Transverse colon (tissue), 4 donors: ENCODE measurements around the gene SLC39A5. TPM values are rescaled to one million over a fixed set of nuclear protein-coding genes. Genes with fewer than 3 reads are reported as not detected.
A peak's percentile ranks its signal among the peaks of the same experiment; 100 is the strongest.

Experiments
- DNase-seq: peaks from one replicate; pipeline ENCODE4 v3.0.0-alpha.2; 2019
- H3K27ac ChIP-seq, 4 donors: fragments of 200-600 bp; sonication (generic); 2 replicates each; pipeline ENCODE4 v1.5.1; 2016 to 2018; ENCODE audit warnings: inconsistent platforms in 4 of 4
- H3K27me3 ChIP-seq: fragments of 200-600 bp; sonication (generic); 2 replicates; pipeline ENCODE4 v1.5.1; 2017; ENCODE audit warnings: inconsistent platforms
- H3K36me3 ChIP-seq, 4 donors: fragments of 200-600 bp; sonication (generic); 2 replicates each; pipeline ENCODE4 v1.5.1; 2017 to 2019; ENCODE audit warnings: inconsistent platforms in 4 of 4
- H3K4me1 ChIP-seq, 4 donors: fragments of 200-600 bp; sonication (generic); 2 replicates each; pipeline ENCODE4 v1.5.1; 2017 to 2020; ENCODE audit warnings: inconsistent platforms in 4 of 4
- H3K4me3 ChIP-seq, 4 donors: fragments of 200-600 bp; sonication (generic); 1 replicate in 1 of 4; 2 replicates in 3 of 4; pipeline versions ENCODE4 v1.5.1 to v1.6.1; 2017 to 2019; ENCODE audit warnings: inconsistent platforms in 4 of 4
- H3K9me3 ChIP-seq, 2 donors: fragments of 200-600 bp; sonication (generic); 2 replicates each; pipeline ENCODE4 v1.5.1; 2017 to 2019; ENCODE audit warnings: inconsistent platforms in 2 of 2
- CTCF ChIP-seq, 5 experiments: fragments of 200-600 bp in 3 of 5; fragments of 450-650 bp in 2 of 5; sonication (generic) in 3 of 5; IDR thresholded peaks; 1 replicate in 2 of 5; 2 replicates in 3 of 5; pipeline ENCODE4 v1.5.1; 2016 to 2017; ENCODE audit warnings: antibody characterized with exemption in 5 of 5, inconsistent platforms in 3 of 5, mild to moderate bottlenecking in 2 of 5, moderate library complexity in 1 of 5
- EP300 ChIP-seq: sonication (generic); formaldehyde crosslinking; IDR thresholded peaks from one replicate; pipeline ENCODE4 v1.6.1; 2017; ENCODE audit warnings: antibody characterized with exemption, low read depth
- POLR2A ChIP-seq: fragments of 450-650 bp; IDR thresholded peaks from one replicate; pipeline ENCODE4 v1.6.1; 2016; ENCODE audit warnings: antibody characterized with exemption, mild to moderate bottlenecking, moderate library complexity
- POLR2AphosphoS5 ChIP-seq, 3 donors: sonication (generic); formaldehyde crosslinking; IDR thresholded peaks; one replicate each; pipeline ENCODE4 v1.6.1; 2016; ENCODE audit warnings: antibody characterized with exemption in 3 of 3
- WGBS, 2 donors: methylation state at CpG; one replicate each; pipeline ENCODE4 v1.1.5; 2018; ENCODE audit warnings: low coverage in 1 of 2; 5-methylcytosine and 5-hydroxymethylcytosine counted together
- in situ Hi-C, 4 donors: fragments of 200-750 bp; cut with MboI; loops; one replicate each; pipeline versions ENCODE4 v1.15.0 to v1.15.1; 2017; ENCODE audit warnings: low sequenced_read_pairs in 3 of 4, low pct_ligation_motif_present in 1 of 4, low pct_unique_long_range_greater_than_20kb in 1 of 4
- intact Hi-C: fragments of 100-400 bp; cut with DNase I; formaldehyde crosslinking; loops from one replicate; pipeline ENCODE4 v1.15.1; 2023; ENCODE audit warnings: low total_unique reads
- total RNA-seq, 4 donors: library from RNA; depleted of rRNA; stranded (reverse); fragments of >200 nt; gene quantifications; one replicate each; pipeline ENCODE4 v1.1.0, GENCODE V29; 2016

Gene SLC39A5
- total RNA-seq, 4 donors from 2014 or later, result 225 to 325 (median 283) TPM

DNA sequence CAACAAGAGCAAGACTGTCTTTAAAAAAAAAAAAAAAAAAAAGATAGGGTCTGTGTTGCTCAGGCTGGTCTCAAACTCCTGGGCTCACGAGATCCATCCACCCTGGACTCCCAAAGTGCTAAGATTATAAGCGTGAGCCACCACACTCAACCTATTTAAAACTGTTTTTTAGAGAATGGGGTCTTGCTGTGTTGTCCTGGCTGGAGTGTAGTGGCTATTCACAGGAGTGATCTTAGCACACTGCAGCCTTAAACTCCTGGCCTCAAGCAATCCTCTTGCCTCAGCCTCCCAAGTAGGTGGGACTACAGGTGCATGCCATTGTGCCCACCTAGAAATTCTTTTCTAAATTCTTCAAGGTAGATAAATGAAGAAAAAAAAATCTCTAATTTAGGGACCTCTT lies 44.4 kb downstream of the SLC39A5 start:
- TF ChIP-seq EP300, result no peak
- TF ChIP-seq POLR2AphosphoS5 (IDR thresholded peaks at IDR 0.05), result no peak
- no peak for TF ChIP-seq POLR2A
- TF ChIP-seq CTCF (IDR thresholded peaks at IDR 0.05), result no peak
- Histone ChIP-seq H3K9me3 (no peaks in the 10 kb centered on the region), H3K4me3 (no peak overlapping the region), H3K27ac (no peak overlapping the region), H3K36me3 (peaks cover 1 to 75% (median 37%) of the 10 kb centered on the region in 4 donors), H3K4me1 (no peaks in the 10 kb centered on the region), H3K27me3 (no peaks in the 10 kb centered on the region)
- in situ Hi-C loops (no loop called here), intact Hi-C loops (no loop called here)
- DNase-seq, result no peak
- WGBS, 2 donors, result 83% methylated on average over 2 of the region's 2 CpGs; no CpG with 5 or more reads in 1 of the 2 donors

- TF ChIP-seq CTCF (IDR thresholded peaks at IDR 0.05), result no peak
- no peaks in the 10 kb centered on the region for H3K9me3 ChIP-seq
- DNase-seq, result no peak
- no peak overlapping the region for H3K4me3 ChIP-seq
- intact Hi-C loops (no loop called here), in situ Hi-C loops (no loop called here)
- WGBS, 2 donors, result 93 to 100% methylated on average over 2 to 3 of the region's 3 CpGs
- H3K36me3 ChIP-seq, result peaks cover 3 to 88% (median 45%) of the 10 kb centered on the region in 4 donors
- H3K4me1 ChIP-seq, result no peaks in the 10 kb centered on the region
- no peak overlapping the region for H3K27ac ChIP-seq
- no peaks in the 10 kb centered on the region for H3K27me3 ChIP-seq
These were observed 49.1 kb downstream of the SLC39A5 start for GRCh38 chr12:56278905-56279304.

GRCh38 chr12:56280849-56281248 lies 51.0 kb downstream of the SLC39A5 start:
- TF ChIP-seq POLR2A, result no peak
- TF ChIP-seq EP300, result no peak
- no peak for TF ChIP-seq CTCF (IDR thresholded peaks at IDR 0.05)
- no peak for TF ChIP-seq POLR2AphosphoS5 (IDR thresholded peaks at IDR 0.05)
- no peaks in the 10 kb centered on the region for H3K27me3 ChIP-seq
- H3K4me3 ChIP-seq, result no peak overlapping the region
- in situ Hi-C loops (no loop called here), intact Hi-C loops (no loop called here)
- H3K36me3 ChIP-seq, result peaks cover 0 to 80% (median 39%) of the 10 kb centered on the region in 4 donors
- no peaks in the 10 kb centered on the region for H3K9me3 ChIP-seq
- DNase-seq, result no peak
- no peak overlapping the region for H3K27ac ChIP-seq
- H3K4me1 ChIP-seq, result no peaks in the 10 kb centered on the region

DNA sequence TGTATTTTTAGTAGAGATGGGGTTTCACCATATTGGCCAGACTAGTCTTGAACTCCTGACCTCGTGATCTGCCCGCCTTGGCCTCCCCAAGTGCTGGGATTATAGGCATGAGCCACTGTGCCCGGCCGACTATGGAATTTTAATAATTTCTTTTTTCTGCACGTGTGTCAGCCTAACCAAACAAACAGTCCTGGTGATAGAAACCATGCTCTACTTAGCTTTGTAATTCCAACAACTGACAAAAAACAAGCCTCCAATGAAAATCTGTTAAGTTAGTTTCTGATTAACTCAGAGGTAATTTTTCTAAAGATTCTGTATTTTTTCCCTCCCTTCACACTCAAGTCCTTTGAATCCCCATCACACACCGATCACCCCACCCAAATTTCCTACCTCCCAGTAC lies 52.2 kb downstream of the SLC39A5 start:
- TF ChIP-seq CTCF (IDR thresholded peaks at IDR 0.05) (no peak), EP300 (no peak), POLR2AphosphoS5 (IDR thresholded peaks at IDR 0.05) (no peak)

More for the DNA sequence above, 52.2 kb downstream of the SLC39A5 start:
- Histone ChIP-seq H3K9me3 (no peaks in the 10 kb centered on the region), H3K27ac (peak overlapping the region in 3 of 4 donors; percentile 14 to 37 (median 30)), H3K4me1 (no peaks in the 10 kb centered on the region), H3K27me3 (no peaks in the 10 kb centered on the region), H3K36me3 (peaks cover 0 to 77% (median 33%) of the 10 kb centered on the region in 4 donors), H3K4me3 (no peak overlapping the region)
- intact Hi-C loops, result no loop called here
- in situ Hi-C loops, result no loop called here
- WGBS, 2 donors, result 58 to 66% methylated on average over 4 to 6 of the region's 6 CpGs
- no peak for DNase-seq
